Stimulated activated CD8-positive, alpha-beta memory T cell treated with anti-CD3 and anti-CD28 coated beads, Interleukin-15, amount 100 ng/mL, for 48 hours (primary cell): Measurements from ENCODE around the gene AAGAB.

Experiments used
- DNase-seq, 2 donors: peaks; one replicate each; pipeline ENCODE4 v3.0.0-alpha.2; 2020; ENCODE audit warnings: low read depth in 2 of 2

Gene AAGAB

GRCh38 chr15:67187351-67187854 is 67.1 kb downstream of the AAGAB start:
- no peak for DNase-seq

- DNase-seq: no peak
These were observed 67.8 kb downstream of the AAGAB start for GRCh38 chr15:67186688-67187087.

GRCh38 chr15:67186226-67186649 is 68.2 kb downstream of the AAGAB start:
- no peak for DNase-seq

GRCh38 chr15:67185621-67186225 is 68.7 kb downstream of the AAGAB start:
- no peak for DNase-seq

- no peak for DNase-seq
These were observed 69.4 kb downstream of the AAGAB start for GRCh38 chr15:67185051-67185450.

- no peak for DNase-seq
These were observed 70.1 kb downstream of the AAGAB start for GRCh38 chr15:67184208-67184925.

GRCh38 chr15:67183443-67184169 is 70.9 kb downstream of the AAGAB start:
- no peak for DNase-seq

- DNase-seq: no peak
These were observed 73.2 kb downstream of the AAGAB start for GRCh38 chr15:67181221-67181639.

GRCh38 chr15:67180514-67181191 is 73.8 kb downstream of the AAGAB start:
- no peak for DNase-seq

GRCh38 chr15:67180035-67180434 is 74.4 kb downstream of the AAGAB start:
- DNase-seq: no peak

GRCh38 chr15:67179411-67179995 is 75.0 kb downstream of the AAGAB start:
- DNase-seq: no peak

- DNase-seq: no peak
These were observed 75.8 kb downstream of the AAGAB start for GRCh38 chr15:67178569-67179210.

GRCh38 chr15:67177752-67178151 is 76.7 kb downstream of the AAGAB start:
- DNase-seq: no peak

GRCh38 chr15:67176195-67176971 is 78.1 kb downstream of the AAGAB start:
- no peak for DNase-seq

GRCh38 chr15:67175643-67176071 is 78.8 kb downstream of the AAGAB start:
- no peak for DNase-seq

- no peak for DNase-seq
These were observed 79.4 kb downstream of the AAGAB start for GRCh38 chr15:67174864-67175573.

GRCh38 chr15:67174446-67174845 is 80.0 kb downstream of the AAGAB start:
- DNase-seq: no peak

- DNase-seq: no peak
These were observed 80.7 kb downstream of the AAGAB start for GRCh38 chr15:67173786-67174185.

- no peak for DNase-seq
These were observed 81.5 kb downstream of the AAGAB start for GRCh38 chr15:67173005-67173404.

- DNase-seq: no peak
These were observed 82.3 kb downstream of the AAGAB start for GRCh38 chr15:67172172-67172571.
